Measurements from ENCODE around the gene NRXN2.

NRXN2 gene

DNA sequence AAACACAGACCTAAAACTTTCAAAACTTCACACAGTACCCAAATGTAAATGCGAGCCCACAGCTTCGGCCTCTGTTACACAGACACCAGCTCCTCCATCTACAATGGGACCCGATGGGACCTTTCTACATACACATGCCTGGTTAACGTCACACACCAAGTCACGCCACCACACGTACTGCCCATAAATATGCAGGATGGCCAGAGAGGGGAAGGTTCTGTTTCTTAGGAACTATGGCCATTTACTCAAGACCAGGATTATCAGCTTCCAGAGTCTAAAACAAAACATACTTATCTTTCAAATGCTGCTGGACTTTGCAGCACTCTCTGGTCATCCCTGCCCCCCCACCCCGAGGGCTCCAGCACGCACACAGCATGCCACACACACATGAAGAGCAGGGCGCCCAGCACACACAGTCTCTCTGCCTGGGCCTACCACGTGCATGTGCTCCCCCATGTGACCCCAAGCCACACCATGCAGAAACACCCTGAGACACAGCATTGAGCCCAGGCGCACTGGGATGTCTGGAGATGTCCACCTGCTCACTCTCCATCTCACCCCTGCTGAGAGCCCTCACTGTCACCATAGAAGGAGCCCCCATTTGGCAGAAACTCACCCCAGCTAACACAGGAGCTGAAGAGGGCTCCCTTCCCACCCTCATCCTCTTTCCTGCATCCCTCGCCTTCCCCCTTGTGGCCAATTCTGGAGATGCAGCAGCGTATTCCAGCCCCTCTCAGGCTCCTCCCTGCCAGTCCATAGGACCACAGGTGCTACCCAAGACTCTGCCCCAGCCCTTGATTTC is 70.2 kb downstream of the NRXN2 start:
- no peaks in the 10 kb centered on the region for H3K9me3 ChIP-seq (ENCODE audit: low read depth, low read length)
- DNase-seq (ENCODE audit: low read depth, low spot score) = peak; percentile 35
- H3K4me3 ChIP-seq = no peak overlapping the region
- no peaks in the 10 kb centered on the region for H3K36me3 ChIP-seq (ENCODE audit: insufficient read depth, low read length)
- no peak for TF ChIP-seq FOXP2 (optimal IDR thresholded peaks at IDR 0.05; ENCODE audit: control extremely low read depth, extremely low read length, insufficient read depth)
- TF ChIP-seq POLR2AphosphoS5 (IDR thresholded peaks at IDR 0.05; ENCODE audit: borderline replicate concordance, low read depth, low read length) = no peak
- no peak for TF ChIP-seq EZH2 (IDR thresholded peaks at IDR 0.05)
- no peak overlapping the region for H3K27ac ChIP-seq
- H3K9ac ChIP-seq (ENCODE audit: insufficient read length) = no peak overlapping the region

DNA sequence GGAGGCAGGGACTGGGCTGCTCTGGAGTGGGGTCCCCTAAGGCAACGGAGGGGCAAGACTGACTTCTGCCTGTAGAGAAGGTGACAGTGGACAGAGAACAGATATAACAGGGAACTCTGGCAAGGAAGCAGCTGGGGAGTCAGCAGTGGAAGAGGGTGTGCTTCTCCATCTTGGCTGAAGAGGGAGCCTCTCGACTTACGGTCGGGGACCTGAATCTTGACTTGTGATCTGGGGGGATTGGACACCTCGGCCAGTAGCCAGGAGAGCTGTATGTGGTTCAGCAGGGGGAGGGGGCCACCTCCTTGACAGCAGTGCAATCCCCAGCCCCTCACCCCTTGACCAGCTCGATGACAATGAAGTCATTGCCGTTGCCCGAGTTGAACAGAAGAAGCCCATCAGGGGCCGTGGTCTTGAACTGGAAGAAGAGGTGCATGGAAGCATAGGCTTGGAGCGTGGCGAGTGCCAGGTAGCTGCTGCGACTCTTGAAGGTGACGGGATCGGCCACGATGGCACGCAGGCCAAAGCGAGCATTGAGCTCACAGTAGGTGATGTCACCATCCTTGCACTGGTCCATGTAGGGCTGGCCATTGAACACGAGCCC is 72.0 kb downstream of the NRXN2 start:
- no peak for DNase-seq (ENCODE audit: low read depth, low spot score)
- no peak overlapping the region for H3K4me3 ChIP-seq
- no peak overlapping the region for H3K27ac ChIP-seq
- no peak overlapping the region for H3K9ac ChIP-seq (ENCODE audit: insufficient read length)
- no peaks in the 10 kb centered on the region for H3K36me3 ChIP-seq (ENCODE audit: insufficient read depth, low read length)
- no peaks in the 10 kb centered on the region for H3K9me3 ChIP-seq (ENCODE audit: low read depth, low read length)
- TF ChIP-seq POLR2AphosphoS5 (IDR thresholded peaks at IDR 0.05; ENCODE audit: borderline replicate concordance, low read depth, low read length) (no peak), EZH2 (IDR thresholded peaks at IDR 0.05) (no peak), FOXP2 (optimal IDR thresholded peaks at IDR 0.05; ENCODE audit: control extremely low read depth, extremely low read length, insufficient read depth) (no peak)

DNA sequence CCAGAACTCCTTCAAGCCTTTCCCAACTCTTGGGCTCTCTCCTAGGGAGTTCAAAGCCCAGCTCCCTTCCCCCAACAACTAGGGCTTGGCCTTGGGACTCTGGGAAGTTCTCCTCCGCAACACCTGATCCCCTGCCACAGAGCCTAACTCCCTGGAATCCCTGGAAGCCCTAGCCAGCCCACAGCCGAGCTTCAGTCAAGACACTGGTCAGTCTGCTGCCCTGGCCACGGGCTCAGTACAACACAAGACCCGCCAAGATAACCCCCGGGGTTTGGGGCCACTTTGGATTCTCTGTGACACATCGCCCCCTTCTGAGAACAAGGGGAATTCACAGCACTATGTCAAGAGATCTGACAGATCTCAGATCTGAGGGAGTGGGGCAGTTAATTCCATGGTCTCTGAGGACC is 73.7 kb downstream of the NRXN2 start:
- no peak overlapping the region for H3K9ac ChIP-seq (ENCODE audit: insufficient read length)
- no peak overlapping the region for H3K4me3 ChIP-seq
- no peak overlapping the region for H3K27ac ChIP-seq
- TF ChIP-seq EZH2 (IDR thresholded peaks at IDR 0.05) (no peak), FOXP2 (optimal IDR thresholded peaks at IDR 0.05; ENCODE audit: control extremely low read depth, extremely low read length, insufficient read depth) (no peak), POLR2AphosphoS5 (IDR thresholded peaks at IDR 0.05; ENCODE audit: borderline replicate concordance, low read depth, low read length) (no peak)
- no peak for DNase-seq (ENCODE audit: low read depth, low spot score)
- H3K36me3 ChIP-seq (ENCODE audit: insufficient read depth, low read length) = no peaks in the 10 kb centered on the region
- H3K9me3 ChIP-seq (ENCODE audit: low read depth, low read length) = no peaks in the 10 kb centered on the region

DNA sequence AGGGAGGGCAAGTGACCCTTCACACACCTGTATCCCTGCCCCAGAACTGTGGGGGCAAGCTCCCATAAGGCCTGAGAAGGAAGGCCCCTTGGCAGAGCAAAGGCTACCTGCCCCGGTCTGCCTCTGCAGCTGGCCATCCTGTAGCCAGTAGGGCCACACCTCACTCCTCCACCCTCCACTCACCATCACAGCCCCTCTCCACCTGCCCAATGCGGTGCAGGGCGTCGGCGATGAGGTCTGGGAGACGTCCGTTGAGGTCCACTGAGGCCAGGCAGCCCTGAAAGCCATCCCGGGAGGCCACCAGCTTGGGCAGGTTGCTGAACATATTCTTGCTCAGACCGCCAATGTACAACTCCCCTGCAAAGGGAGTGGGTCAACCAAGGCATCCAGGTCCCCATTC is 74.4 kb downstream of the NRXN2 start:
- no peaks in the 10 kb centered on the region for H3K36me3 ChIP-seq (ENCODE audit: insufficient read depth, low read length)
- H3K27ac ChIP-seq = no peak overlapping the region
- DNase-seq (ENCODE audit: low read depth, low spot score) = no peak
- no peak overlapping the region for H3K4me3 ChIP-seq
- no peak for TF ChIP-seq POLR2AphosphoS5 (IDR thresholded peaks at IDR 0.05; ENCODE audit: borderline replicate concordance, low read depth, low read length)
- TF ChIP-seq FOXP2 (optimal IDR thresholded peaks at IDR 0.05; ENCODE audit: control extremely low read depth, extremely low read length, insufficient read depth) = no peak
- no peak for TF ChIP-seq EZH2 (IDR thresholded peaks at IDR 0.05)
- H3K9me3 ChIP-seq (ENCODE audit: low read depth, low read length) = no peaks in the 10 kb centered on the region
- no peak overlapping the region for H3K9ac ChIP-seq (ENCODE audit: insufficient read length)

DNA sequence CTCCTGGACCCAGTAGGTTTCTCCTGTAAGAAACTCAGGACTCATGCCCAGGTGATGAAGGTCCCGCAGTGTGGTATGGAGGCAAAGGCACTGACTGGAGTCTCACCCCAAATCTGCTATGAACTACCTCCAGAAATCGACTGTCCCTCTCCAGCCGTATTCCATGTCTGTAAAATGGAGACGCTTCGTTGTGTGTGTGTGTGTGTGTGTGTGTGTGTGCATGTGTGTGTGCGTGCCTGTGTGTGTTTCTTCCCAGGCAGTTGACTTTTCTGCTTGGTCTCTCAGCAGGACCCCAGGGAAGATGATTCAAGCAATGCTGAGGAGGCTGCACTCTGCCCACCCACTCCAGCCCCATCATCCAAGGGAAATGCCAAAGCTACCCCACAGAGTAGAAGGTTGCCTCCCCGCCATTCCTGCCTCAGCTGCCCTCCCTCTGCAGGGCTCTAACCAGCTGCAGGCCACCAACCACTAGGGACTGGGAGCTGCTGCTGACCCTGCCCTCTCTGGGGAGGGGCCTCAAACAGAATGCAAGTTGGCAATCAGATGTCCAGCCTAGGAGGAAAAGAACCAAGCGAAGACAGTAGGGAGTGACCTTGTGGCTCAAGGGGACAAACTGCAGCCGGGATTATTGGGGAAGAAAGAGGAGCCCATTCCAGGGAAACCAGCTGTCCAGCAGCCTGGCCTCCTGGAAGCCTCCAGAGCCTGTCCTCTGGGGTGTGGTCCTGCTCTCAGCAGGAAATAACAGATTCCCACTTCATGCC is 75.8 kb downstream of the NRXN2 start:
- Histone ChIP-seq H3K9me3 (ENCODE audit: low read depth, low read length) (no peaks in the 10 kb centered on the region), H3K36me3 (ENCODE audit: insufficient read depth, low read length) (no peaks in the 10 kb centered on the region), H3K27ac (no peak overlapping the region), H3K4me3 (no peak overlapping the region), H3K9ac (ENCODE audit: insufficient read length) (no peak overlapping the region)
- TF ChIP-seq POLR2AphosphoS5 (IDR thresholded peaks at IDR 0.05; ENCODE audit: borderline replicate concordance, low read depth, low read length) = no peak
- no peak for TF ChIP-seq FOXP2 (optimal IDR thresholded peaks at IDR 0.05; ENCODE audit: control extremely low read depth, extremely low read length, insufficient read depth)
- TF ChIP-seq EZH2 (IDR thresholded peaks at IDR 0.05) = no peak
- no peak for DNase-seq (ENCODE audit: low read depth, low spot score)

DNA sequence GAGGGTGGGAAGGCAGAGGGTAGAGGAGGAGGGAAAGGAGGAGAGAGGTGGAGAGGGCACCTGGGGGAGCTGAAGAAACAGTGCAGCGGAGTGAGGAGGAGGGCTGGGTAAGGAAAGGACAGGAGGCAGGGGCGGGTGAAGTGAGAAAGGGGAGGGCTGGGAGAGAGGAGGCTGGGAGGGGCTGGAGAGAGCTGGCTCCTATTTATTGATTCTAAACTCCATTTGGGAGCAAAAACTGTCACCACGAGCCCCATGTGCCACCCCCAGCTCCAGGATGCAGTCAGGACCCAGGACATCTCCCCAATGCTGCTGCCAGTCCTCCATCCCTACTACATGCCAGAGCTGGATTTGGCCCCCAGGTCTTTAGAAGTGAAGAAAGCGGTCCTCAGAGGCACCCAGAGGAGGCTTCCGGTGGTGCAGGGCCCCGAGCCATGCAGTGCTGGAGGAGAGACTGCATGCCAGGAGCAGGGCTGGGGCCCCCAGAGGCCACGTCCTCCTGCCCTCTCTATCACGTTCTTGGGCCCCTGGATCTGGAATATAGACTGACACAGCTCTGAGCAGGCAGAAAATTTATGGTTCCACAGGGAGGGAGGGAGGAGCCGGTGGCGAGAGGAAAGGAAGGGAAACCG is 78.2 kb downstream of the NRXN2 start:
- H3K9ac ChIP-seq (ENCODE audit: insufficient read length) = no peak overlapping the region
- no peaks in the 10 kb centered on the region for H3K9me3 ChIP-seq (ENCODE audit: low read depth, low read length)
- no peak for DNase-seq (ENCODE audit: low read depth, low spot score)
- TF ChIP-seq FOXP2 (optimal IDR thresholded peaks at IDR 0.05; ENCODE audit: control extremely low read depth, extremely low read length, insufficient read depth) (no peak), EZH2 (IDR thresholded peaks at IDR 0.05) (no peak), POLR2AphosphoS5 (IDR thresholded peaks at IDR 0.05; ENCODE audit: borderline replicate concordance, low read depth, low read length) (no peak)
- H3K36me3 ChIP-seq (ENCODE audit: insufficient read depth, low read length) = no peaks in the 10 kb centered on the region
- no peak overlapping the region for H3K27ac ChIP-seq
- H3K4me3 ChIP-seq = no peak overlapping the region

DNA sequence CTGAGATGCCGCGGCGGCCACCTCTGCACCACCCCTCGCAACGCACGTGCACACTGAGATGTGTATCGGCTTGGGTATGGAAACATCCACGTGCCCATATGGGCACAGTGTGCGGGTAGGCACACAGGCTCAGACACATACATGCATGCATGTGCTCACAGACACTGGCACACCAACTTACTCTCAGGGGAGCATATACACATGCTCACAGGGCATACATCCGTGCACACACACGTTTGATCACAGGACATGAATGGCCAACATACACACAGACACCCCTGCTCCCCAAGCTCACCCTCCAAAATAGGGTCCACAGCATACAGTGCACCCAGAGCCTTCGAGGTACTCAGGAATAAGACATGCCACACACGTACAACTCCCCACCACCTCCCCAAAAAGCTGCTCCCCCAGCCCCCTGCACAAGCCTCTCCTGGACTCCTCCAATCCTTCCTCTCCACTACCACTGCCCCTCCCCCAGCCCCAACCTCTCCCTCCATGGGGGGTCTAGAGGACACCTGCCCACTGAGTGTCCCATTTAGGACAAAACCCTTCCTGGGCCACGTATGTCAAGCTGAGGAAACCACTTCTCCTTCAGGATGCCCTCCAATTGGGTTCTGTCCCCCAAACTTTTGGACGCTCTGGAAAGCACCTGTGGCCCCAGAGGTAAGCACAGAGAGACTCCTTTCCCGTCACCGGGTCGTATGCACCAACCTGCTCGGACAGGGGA is 78.9 kb downstream of the NRXN2 start:
- no peak overlapping the region for H3K4me3 ChIP-seq
- H3K9ac ChIP-seq (ENCODE audit: insufficient read length) = no peak overlapping the region
- no peaks in the 10 kb centered on the region for H3K36me3 ChIP-seq (ENCODE audit: insufficient read depth, low read length)
- no peaks in the 10 kb centered on the region for H3K9me3 ChIP-seq (ENCODE audit: low read depth, low read length)
- no peak overlapping the region for H3K27ac ChIP-seq
- TF ChIP-seq FOXP2 (optimal IDR thresholded peaks at IDR 0.05; ENCODE audit: control extremely low read depth, extremely low read length, insufficient read depth) (no peak), POLR2AphosphoS5 (IDR thresholded peaks at IDR 0.05; ENCODE audit: borderline replicate concordance, low read depth, low read length) (no peak), EZH2 (IDR thresholded peaks at IDR 0.05) (no peak)
- DNase-seq (ENCODE audit: low read depth, low spot score) = no peak
